Measurements from ENCODE around the gene ARHGEF4. TPM values are rescaled to one million over a fixed set of nuclear protein-coding genes. Genes with fewer than 3 reads are reported as not detected.

The ARHGEF4 gene
- total RNA-seq, 1 donor from 2014 or later, result 3.8 TPM

- intact Hi-C loops (cut with micrococcal nuclease), result no loop called here
- ATAC-seq, result no peak
- no peak for DNase-seq
Observed at GRCh38 chr2:130831356-130831755, 5.4 kb upstream of the ARHGEF4 start.

- DNase-seq (no peak), ATAC-seq (no peak)
- intact Hi-C loops (cut with micrococcal nuclease), result no loop called here
Observed at GRCh38 chr2:130832296-130832940, 4.3 kb upstream of the ARHGEF4 start.

- DNase-seq (no peak), ATAC-seq (no peak)
- intact Hi-C loops (cut with micrococcal nuclease), result no loop called here
Observed at GRCh38 chr2:130834091-130834930, 2.4 kb upstream of the ARHGEF4 start.

GRCh38 chr2:130834931-130835765 lies 1.6 kb upstream of the ARHGEF4 start:
- DNase-seq (no peak), ATAC-seq (no peak)
- intact Hi-C loops (cut with micrococcal nuclease), result no loop called here

- no peak for ATAC-seq
- no peak for DNase-seq
- intact Hi-C loops (cut with micrococcal nuclease), result no loop called here
Observed at GRCh38 chr2:130835766-130836015, 1.0 kb upstream of the ARHGEF4 start.

GRCh38 chr2:130837175-130837810 lies 579 bp downstream of the ARHGEF4 start:
- DNase-seq (no peak), ATAC-seq (no peak)

GRCh38 chr2:130837811-130838565 lies 1.3 kb downstream of the ARHGEF4 start:
- ATAC-seq (no peak), DNase-seq (no peak)
- intact Hi-C loops (cut with micrococcal nuclease), result no loop called here

More at GRCh38 chr2:130837175-130837810, 579 bp downstream of the ARHGEF4 start:
- intact Hi-C loops (cut with micrococcal nuclease), result no loop called here

GRCh38 chr2:130839011-130839780 lies 2.5 kb downstream of the ARHGEF4 start:
- DNase-seq, result no peak
- intact Hi-C loops (cut with micrococcal nuclease), result no loop called here

GRCh38 chr2:130840506-130840905 lies 3.8 kb downstream of the ARHGEF4 start:
- peak; percentile 2 for DNase-seq
- intact Hi-C loops (cut with micrococcal nuclease), result no loop called here
- no peak for ATAC-seq

More at GRCh38 chr2:130839011-130839780, 2.5 kb downstream of the ARHGEF4 start:
- ATAC-seq, result no peak

- DNase-seq, result no peak
- intact Hi-C loops (cut with micrococcal nuclease), result no loop called here
- ATAC-seq, result no peak
Observed at GRCh38 chr2:130841741-130842365, 5.1 kb downstream of the ARHGEF4 start.

- no peak for DNase-seq
Observed at GRCh38 chr2:130842770-130843169, 6.1 kb downstream of the ARHGEF4 start.

GRCh38 chr2:130843321-130843985 lies 6.7 kb downstream of the ARHGEF4 start:
- ATAC-seq (no peak), DNase-seq (no peak)
- intact Hi-C loops (cut with micrococcal nuclease), result no loop called here

More at GRCh38 chr2:130842770-130843169, 6.1 kb downstream of the ARHGEF4 start:
- ATAC-seq, result no peak
- intact Hi-C loops (cut with micrococcal nuclease), result no loop called here

GRCh38 chr2:130844161-130844560 lies 7.4 kb downstream of the ARHGEF4 start:
- DNase-seq (no peak), ATAC-seq (no peak)
- intact Hi-C loops (cut with micrococcal nuclease), result no loop called here

GRCh38 chr2:130845505-130846085 lies 8.9 kb downstream of the ARHGEF4 start:
- no peak for DNase-seq
- no peak for ATAC-seq

GRCh38 chr2:130846233-130846632 lies 9.5 kb downstream of the ARHGEF4 start:
- DNase-seq, result no peak
- intact Hi-C loops (cut with micrococcal nuclease), result no loop called here
- ATAC-seq, result no peak

More at GRCh38 chr2:130845505-130846085, 8.9 kb downstream of the ARHGEF4 start:
- intact Hi-C loops (cut with micrococcal nuclease), result no loop called here

- intact Hi-C loops (cut with micrococcal nuclease), result no loop called here
- ATAC-seq, result no peak
- DNase-seq, result no peak
Observed at GRCh38 chr2:130846686-130847375, 10.1 kb downstream of the ARHGEF4 start.

All from left ventricle myocardium superior (tissue), 1 donor.